AG08396 (cell line): Measurements from ENCODE around the gene BCL2L11.

Experiments
- DNase-seq: peaks from one replicate; pipeline ENCODE4 v3.0.0; 2012; ENCODE audit warnings: low spot score, mixed read lengths

The BCL2L11 gene

DNA sequence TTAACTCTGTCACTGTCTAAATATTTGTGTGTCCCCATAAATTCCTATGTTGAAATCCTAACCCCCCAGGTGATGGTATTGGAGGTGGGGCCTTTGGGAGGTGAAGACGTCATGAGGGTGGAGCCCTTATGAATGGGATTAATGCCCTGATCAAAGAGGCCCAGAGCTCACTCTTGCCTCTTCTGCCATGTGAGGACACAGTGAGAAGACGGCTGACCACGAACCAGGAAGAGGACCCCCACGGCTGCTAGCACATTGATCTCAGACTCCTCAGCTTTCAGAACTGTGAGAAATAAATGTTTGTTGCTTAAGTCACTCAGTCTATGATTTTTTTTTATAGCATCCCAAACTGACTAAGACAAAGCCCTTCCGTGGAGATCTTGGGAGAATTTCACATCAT, 71.2 kb downstream of the BCL2L11 start:
- DNase-seq = no peak

DNA sequence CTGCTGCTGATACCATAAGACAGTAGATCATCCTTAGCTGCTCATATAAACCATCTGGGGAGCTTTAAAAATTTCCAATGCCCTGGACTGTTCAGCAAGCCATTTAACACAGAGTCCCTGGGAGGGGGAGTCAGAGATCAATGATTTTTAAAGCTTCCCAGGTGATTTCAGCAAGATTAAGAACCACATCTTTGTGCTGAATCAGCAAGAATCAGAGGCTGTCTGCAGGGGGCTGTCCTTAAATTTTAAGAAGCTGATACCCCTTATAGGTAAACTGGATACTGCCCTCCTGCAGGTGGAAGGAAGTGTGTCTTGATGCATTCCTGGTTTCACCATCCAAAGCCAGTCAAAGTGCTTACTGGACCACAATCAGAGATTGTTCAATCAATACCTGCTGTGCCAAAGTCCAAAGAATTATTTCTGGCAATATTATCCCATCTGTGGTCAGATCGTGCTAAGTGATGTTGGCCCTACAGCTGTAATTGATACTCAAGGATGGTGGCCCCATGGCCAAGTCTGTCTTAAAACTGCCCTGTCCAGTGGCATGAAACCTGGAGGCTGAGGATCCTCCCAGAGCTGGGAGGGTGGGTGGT, 72.2 kb downstream of the BCL2L11 start:
- DNase-seq = no peak

DNA sequence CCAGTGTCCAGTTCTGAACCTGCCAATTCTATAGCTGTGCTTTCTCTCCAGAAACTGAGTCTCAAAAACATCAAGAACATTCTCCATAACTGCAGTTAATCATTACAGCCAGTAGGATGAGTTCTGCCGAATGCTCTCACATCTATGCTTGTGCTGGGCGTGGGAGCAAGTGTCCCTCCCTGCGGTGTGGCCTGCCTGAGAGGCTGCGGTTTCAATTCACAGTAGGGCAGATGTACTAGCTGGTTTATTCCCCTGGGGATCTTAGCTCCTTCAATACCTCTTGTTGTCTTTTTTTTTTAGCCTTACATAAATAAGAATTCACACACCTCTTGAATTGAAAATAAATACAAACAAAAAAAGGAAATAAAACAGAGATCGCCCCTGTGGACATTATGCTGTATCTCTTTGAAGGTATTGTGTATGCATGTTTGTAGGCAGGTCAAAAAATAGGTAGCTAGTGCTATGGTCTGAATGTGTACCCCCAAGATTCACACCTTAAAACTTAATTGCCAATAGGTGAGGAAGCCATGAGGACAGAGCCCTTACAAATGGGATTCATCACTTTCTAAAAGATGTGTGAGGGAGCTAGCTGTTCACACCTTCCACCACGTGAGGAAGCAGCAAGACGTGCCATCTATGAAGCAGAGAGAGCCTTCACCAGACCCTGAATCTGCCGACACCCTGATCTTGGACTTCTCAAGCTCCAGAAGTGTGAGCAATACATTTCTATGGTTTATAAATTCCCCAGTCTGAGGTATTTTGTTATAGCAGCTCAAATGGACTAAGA, 74.3 kb downstream of the BCL2L11 start:
- no peak for DNase-seq

- no peak for DNase-seq
Measured at GRCh38 chr2:111196435-111196834, 75.7 kb downstream of the BCL2L11 start.

DNA sequence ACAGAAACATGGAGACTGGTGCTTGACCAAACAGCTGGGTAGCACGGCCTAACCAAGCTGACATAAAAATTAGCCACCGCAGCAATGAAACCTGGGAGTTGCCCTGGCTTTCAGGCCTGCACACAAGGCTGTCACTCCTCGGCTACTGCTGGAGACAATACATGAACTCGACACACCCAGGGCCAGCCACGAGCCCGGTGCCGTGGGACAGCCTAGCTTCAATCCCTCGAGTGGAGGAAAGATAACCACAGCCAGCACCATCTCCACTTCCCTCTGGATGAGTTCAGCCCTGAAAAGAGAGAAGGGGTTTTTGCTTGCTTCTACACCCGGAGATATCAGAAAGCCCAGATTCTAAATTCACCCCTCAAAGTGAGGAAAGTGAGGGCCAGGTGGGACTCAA, 78.0 kb downstream of the BCL2L11 start:
- no peak for DNase-seq

DNA sequence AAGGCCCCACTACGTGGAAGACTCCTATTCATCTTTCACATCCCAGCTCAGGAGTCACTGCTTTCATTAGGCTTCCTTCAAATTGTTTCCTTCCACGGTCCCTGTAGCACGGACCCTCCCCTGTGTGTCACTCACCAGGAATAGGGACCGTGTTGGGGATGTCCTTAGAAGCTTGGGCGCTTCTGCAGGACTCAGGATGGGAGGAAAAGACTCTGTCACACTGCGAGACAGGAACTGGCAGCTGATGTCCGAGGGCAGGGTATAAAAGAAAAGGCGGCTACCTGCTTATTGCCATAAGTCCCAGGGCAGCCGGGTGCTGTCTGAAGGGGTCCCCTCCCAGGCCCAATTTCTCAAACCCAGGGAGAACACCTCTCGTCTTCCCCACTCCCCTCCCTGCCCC, 79.1 kb downstream of the BCL2L11 start:
- no peak for DNase-seq

DNA sequence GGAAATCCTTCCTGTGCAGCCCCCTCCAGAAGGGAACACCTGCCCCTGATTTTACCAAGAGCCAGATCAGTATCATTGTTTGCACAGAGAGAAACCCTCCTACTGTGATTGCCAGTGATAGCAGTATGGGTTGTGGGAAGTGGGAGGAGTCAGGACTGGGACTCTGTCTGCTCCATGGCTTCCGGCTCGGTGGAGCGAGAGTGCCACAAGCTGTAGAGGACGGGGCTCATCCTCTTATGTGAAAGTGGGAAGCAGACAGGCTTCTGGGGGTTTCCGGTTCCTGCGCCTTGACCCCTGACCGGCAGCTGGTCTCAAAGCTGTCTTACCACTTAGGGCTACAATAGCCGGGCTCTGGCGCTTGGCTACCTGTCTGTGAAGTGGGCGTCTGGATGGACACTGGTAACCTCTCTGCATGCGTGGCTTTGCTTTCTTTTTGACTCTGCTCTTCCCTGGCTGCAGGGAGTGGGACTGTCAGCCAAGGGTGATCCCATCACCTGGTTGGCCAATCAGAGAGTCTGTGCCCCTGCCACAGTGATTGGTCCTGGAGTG, 79.7 kb downstream of the BCL2L11 start:
- DNase-seq = no peak

DNA sequence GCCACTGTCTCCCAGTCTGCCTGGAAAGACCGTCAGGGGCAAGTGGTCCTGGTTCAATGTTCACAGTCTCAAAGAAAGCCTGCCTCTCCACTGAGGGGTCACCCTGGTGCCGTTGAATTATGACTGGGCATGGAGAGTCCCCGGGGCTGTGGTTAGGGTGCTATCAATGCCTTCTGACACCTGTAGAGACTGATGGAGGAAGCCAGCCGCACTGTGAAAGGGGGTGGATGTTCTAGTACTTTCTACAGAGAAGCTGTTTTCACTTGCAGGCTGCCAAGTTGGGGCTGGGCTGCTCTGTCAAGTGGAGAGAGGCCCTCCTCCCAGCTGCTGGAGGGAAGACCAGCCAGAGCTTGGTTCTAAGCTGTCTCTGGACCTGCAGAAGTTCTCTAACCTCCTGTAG, 80.5 kb downstream of the BCL2L11 start:
- DNase-seq = no peak

DNA sequence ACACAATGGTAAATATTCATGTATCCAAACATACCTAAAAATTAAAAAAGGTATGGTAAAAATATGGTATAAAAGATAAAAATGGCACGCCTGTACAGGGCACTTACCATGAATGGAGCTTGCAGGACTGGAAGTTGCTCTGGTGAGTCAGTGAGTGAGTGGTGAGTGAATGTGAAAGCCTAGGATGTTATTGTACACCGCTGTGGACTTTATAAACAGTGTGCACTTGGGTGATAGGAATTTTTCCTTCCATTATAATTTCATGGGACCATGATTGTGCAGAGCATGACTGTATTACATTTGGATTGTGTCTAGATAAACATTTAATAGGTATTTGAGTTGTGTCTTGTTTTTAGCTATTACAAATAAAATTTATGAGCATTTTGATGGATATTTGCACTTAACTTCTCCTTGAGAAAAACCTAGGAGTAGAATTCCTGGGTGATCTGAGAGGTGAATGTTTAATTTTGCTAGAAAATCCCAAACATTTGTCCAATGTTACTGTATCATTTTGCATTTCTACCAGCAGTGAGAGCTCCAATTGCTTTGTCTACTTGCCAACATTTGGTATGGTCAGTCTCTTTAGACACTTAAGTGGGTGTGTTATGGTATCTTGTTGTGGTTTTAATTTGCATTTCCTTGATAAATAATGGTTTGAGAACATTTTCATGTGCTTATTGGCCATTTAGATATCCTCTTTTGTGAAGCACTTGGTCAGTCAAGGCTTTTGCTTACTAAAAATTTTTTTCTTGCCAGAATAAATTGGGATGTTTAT, 81.7 kb downstream of the BCL2L11 start:
- DNase-seq = no peak

DNA sequence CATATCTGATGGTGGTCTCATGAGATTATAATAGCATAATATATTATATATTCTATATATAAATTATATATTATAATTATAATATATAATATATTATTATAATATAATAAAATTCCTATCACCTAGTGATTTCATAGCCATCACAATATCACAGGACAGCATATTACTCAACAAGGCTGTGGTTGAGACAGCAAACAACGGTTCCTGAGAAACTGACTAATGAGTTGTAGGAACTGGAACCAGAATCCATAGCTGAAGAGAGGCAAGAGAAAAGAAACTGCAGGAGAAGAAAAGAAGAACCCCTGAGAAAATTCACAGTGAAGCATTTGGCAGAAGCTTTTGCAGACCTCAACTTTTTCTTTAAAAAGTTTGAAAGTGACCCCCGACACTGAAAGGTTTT, 84.0 kb downstream of the BCL2L11 start:
- no peak for DNase-seq

DNA sequence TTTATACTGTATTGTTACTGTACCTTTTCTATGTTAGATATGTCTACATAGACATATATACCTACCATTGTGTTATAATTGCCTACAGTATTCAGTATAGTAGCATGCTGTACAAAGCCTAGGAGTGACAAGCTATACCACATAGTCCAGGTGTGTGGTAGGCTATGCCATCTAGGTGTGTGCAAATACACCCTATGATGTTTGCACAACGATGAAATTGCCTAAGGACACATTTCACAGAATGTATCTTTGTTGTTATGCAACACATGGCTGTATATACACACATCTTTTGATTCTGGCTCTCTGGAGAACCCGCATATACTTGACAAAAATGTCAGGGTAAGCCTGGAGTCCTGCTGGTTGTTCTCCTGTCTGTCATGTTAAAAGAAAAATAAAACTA, 85.1 kb downstream of the BCL2L11 start:
- DNase-seq = no peak

GRCh38 chr2:111207851-111208250, 87.1 kb downstream of the BCL2L11 start:
- no peak for DNase-seq

- DNase-seq = no peak
Measured at GRCh38 chr2:111208639-111209038, 87.9 kb downstream of the BCL2L11 start.

- DNase-seq = no peak
Measured at GRCh38 chr2:111209045-111209514, 88.4 kb downstream of the BCL2L11 start.

- DNase-seq = no peak
Measured at GRCh38 chr2:111210036-111210435, 89.3 kb downstream of the BCL2L11 start.

DNA sequence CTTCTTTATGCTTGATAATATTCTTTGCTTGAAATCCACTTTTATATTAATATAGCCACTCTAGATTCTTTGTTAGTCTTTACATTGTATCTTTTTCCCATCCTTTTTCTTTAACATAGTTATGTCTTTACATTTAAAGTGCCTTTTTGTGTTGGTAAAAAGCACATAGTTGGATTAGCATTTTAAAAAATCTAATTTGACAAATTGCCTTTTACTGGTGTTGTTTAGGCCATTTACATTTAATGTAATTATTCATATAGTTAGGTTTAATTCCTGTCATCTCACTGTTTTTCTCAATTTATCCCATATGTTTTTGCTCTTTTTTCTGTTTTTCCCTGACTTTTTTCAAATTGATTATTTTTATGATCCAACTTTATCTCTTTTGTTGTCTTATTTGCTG, 93.2 kb downstream of the BCL2L11 start:
- DNase-seq = no peak

DNA sequence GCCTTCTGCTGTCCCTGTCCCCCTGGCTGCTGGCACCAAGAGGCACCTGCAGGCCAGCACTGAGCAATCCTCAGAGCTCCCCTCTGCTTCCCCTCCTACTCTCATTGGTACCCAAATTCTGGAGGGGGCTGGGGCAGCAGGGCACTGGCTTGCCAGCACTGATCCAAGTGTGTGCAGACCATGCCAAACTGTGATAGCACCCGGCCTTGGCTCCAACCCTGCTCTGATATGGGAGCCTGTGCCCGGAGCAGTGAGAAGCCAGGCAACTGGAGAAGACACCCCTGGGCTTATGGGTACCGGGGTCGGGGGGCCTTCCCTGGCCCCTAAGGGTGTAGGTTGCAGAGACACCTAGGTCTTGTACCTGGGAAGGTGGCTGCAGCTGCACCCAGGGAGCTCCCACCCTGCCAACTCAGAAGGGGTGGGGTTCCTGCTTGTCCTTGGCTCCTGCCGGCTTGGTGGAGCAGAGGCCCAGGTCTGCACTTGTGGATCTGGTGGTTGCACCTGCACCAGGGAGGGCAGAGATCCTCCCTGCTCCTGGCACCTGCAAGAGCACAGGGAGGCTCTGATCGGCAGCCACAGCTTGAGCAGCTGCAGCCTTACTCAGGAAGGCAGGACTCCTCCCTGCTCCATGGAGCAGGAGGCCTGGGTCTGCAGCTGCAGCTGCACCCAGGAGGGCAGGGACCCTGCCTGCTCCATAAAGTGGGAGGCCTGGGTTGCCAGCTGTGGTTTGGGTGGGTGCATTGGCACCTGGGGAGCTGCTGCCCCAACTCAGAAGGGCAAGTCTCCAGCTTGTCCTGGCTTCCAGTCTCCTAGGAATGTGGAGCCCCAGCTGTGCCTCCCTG, 96.3 kb downstream of the BCL2L11 start:
- DNase-seq = no peak
